LNCaP clone FGC (cell line): ENCODE measurements around the gene ALAS1.

Source experiments
- DNase-seq: peaks from one replicate; pipeline ENCODE4 v3.0.0-alpha.2; 2011; ENCODE audit warnings: low read depth
- H3K4me3 ChIP-seq: 2 replicates; pipeline ENCODE4 v1.5.1; 2011; ENCODE audit warnings: mild to moderate bottlenecking, low read depth, low read length, control low read depth
- TF ChIP-seq, protein P1 (sequence below): IDR thresholded peaks from 2 replicates; pipeline ENCODE4 v1.5.1; 2012; ENCODE audit warnings: mild to moderate bottlenecking; ENCODE audit not compliant: control insufficient read depth, insufficient read depth; ENCODE audit errors: extremely low read depth

The ALAS1 gene

DNA sequence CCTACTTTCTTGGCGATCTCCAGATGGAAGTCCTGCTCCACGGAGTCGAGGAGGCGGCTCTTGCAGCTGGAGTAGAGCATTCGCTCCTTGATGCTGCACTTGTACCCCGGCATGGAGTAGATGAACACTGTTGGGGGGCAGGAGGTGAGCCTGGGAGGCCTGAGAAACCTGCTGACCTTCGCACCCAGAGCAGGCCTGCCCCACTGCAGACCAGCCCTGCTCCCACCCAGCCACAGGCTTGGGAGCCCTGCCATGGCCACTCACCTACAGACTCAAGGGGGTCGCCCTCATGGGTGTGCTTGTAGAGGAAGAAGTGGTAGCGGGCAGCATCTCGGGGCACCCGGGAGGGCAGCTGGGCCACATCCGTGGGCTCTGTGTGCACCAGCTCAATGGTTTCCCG lies 31.7 kb downstream of the ALAS1 start:
- DNase-seq, result no peak
- TF ChIP-seq, protein P1, sequence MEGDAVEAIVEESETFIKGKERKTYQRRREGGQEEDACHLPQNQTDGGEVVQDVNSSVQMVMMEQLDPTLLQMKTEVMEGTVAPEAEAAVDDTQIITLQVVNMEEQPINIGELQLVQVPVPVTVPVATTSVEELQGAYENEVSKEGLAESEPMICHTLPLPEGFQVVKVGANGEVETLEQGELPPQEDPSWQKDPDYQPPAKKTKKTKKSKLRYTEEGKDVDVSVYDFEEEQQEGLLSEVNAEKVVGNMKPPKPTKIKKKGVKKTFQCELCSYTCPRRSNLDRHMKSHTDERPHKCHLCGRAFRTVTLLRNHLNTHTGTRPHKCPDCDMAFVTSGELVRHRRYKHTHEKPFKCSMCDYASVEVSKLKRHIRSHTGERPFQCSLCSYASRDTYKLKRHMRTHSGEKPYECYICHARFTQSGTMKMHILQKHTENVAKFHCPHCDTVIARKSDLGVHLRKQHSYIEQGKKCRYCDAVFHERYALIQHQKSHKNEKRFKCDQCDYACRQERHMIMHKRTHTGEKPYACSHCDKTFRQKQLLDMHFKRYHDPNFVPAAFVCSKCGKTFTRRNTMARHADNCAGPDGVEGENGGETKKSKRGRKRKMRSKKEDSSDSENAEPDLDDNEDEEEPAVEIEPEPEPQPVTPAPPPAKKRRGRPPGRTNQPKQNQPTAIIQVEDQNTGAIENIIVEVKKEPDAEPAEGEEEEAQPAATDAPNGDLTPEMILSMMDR, result no peak
- H3K4me3 ChIP-seq, result no peak overlapping the region

DNA sequence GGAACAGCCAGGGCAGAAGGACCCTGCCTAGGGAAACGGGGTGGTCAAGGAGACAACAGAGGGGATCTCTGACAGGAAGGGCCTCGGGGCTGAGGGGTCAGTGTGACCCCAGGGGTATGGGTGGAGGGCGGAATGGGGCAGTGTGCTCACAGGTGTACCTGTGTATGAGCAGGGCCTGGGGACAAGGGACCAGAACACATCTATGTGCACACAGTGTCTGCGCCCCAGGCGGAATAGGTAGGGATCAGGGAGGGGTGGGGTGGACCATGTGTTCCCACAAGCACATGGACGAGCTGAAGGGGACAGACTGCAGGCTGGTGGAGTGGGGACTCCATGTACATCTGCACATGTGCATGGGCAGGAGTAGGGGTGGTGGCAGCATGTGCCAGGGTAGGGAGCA lies 32.5 kb downstream of the ALAS1 start:
- no peak for DNase-seq
- TF ChIP-seq, protein P1, result no peak
- H3K4me3 ChIP-seq, result no peak overlapping the region

DNA sequence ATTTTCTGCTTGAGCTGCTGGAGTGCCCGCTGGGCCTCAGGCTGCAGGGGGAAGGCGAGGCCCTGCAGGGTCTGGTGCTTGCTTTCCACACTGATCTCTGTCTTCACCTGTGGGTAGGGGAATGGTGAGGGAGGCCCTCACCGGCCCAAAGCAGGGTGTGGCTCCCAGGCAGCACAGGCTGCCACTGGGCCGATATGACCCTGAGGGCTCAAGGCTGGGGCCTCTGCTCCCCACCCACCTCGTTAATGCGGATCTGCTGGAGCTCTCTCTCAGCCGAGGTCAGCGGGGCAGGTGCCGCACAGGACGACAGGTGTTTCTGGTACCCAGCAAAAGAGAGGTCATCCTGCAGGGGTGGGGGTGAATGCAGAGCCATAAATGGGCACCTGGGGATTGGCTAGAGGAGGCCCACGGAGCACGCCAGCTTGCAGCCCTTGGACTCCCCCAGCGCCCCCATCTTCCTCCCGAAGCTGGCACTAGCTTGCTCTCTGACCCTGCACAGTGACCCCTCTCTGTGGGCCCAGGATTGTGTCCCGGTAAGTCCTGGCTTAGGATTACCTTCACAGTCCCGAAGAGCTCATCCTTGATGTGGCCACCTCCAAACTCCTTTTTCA lies 33.0 kb downstream of the ALAS1 start:
- TF ChIP-seq, protein P1, result no peak
- no peak for DNase-seq
- H3K4me3 ChIP-seq, result no peak overlapping the region

DNA sequence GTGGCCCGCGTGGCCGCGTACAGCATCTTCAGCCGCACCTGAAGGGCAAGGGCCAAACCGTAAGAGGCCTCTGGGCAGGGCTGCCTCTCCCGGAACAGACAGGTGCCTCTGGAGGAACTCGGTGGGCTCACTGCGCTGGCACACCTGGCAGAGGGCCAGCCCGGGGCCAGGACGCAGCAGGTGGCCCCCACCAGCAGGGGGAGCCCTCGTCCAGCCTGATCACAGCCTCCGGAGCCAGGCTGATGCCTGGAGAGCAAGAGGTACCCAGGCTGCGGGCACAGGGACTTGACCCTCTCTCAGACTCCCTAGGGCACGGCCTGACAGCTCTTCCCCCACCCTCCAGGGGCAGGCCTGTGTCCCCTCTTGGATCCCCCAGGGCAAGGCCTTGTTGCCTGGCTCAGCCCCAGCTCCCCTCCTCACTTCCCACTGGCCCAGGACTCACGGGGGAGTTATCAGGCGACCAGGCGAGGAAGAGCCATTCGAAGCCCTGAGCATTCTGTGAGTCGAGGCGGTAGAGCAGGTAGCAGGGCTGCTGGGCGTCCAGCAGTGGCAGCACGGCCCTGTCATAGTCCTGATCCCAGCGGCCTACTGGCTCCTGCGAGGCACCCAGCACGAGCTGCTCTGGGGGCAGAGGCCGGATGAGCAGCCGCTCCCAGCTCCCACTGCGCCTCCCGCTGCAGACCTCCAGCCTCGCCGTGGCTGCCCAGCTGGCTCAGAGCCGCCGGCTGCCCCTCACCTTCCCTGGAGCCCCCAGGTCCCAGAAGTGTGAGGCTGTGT lies 33.7 kb downstream of the ALAS1 start:
- TF ChIP-seq, protein P1, result peak; percentile 97
- H3K4me3 ChIP-seq, result no peak overlapping the region
- no peak for DNase-seq

DNA sequence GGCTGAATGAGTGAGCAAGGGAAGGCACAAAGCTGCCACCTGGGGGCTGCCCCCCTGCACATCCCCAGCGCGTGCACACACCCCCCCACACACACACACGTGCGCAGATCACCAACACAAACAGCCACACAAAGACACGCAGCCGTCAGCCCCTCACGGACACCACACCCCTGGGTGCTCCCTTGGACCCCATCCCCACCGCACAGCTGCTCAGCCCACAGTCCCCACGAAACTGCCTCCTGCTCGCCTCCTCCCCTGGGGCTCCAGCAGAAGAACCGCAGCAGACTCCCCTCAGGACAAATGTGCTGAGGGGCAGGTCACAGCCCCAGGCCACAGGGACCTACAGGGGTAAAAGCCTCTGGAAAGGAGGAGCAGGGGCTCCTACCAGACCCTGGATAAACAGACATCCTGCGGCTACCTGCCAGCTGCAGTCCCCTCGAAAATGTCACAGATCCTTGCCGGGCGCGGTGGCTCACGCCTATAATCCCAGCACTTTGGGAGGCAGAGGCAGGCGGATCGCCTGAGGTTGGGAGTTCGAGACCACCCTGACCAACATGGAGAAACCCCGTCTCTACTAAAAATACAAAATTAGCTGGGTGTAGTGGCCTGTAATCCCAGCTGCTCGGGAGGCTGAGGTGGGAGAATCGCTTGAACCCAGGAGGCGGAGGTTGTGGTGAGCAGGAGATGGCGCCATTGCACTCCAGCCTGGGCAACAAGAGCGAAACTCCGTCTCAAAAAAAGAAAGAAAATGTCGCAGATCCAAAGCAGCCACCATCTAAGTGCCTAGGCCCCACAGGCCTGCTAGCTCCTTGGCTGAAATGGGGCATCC lies 34.5 kb downstream of the ALAS1 start:
- no peak for DNase-seq
- no peak overlapping the region for H3K4me3 ChIP-seq
- TF ChIP-seq, protein P1, result no peak

DNA sequence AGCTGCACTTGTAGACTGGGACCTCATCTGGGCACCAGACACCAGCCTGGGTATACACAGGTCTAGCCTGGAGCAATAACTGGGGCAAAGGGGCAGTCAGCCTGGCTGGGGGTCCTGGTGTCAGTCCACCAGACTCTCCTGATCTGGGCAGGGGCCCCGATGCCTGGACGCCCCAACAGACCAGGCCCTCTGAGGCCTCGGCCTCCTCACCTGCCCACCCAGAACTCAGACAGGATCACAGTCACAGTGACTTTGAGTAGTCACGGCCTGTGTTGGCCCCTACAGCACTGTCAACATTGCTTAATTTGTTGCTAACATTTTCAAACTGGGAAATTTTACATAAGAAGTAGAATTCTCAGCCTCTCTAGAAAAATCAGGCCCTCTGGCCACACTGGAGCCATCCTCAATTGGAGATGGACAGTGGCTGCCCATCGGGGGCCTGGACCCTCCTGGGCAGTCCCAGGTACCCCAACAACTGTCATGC lies 35.2 kb downstream of the ALAS1 start:
- H3K4me3 ChIP-seq, result no peak overlapping the region
- TF ChIP-seq, protein P1, result no peak
- no peak for DNase-seq
